ENCODE measurements around the gene SLFN13. TPM values are rescaled to one million over a fixed set of nuclear protein-coding genes. Genes with fewer than 3 reads are reported as not detected.
"Not testable (repeated sequence)": the region's sequence is repeated elsewhere in the genome, so short reads cannot be mapped to it uniquely, and the experiment has no call there.

Gene SLFN13
- polyA plus RNA-seq, 1 of the 3 experiments (the other 2 are of a cell fraction) = under 0.01 TPM

DNA sequence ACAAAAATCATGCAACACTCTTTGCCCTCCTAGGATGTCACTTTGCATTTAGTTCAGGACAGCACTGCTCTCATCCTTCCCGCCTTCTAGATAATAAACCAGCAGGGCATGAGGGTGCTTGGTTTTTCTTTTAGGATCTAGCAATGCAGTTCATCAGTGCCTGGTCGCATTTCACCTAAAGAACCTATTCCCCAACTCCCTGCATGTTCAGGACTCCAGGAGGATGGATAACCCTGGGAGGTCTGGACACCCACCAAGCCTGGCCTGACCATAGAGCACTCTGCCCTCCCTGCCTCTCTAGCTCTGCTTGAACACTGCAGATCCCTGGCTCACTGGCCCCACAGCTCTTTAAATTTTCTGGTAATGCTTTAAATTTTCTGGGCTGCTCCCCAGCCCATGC, 18.9 kb downstream of the SLFN13 start:
- Histone ChIP-seq H3K36me3 (replicated peaks in 1 of 2; ENCODE audit: control insufficient read depth in 1 of 2, insufficient read depth in 2 of 2, low read length in 1 of 2) (peaks cover 0 to 4% of the 10 kb centered on the region in 2 experiments), H3K9me3 (no peaks in the 10 kb centered on the region), H3K27ac (ENCODE audit: low read depth in 2 of 2, low read length in 1 of 2) (no peak overlapping the region), H3K27me3 (ENCODE audit: insufficient read depth) (no peaks in the 10 kb centered on the region), H3F3A (replicated peaks; ENCODE audit: insufficient read depth) (peaks cover 14% of the 10 kb centered on the region), H3K9ac (no peak overlapping the region), H2AFZ (ENCODE audit: low read depth) (no peak overlapping the region), H3K9me2 (no peaks in the 10 kb centered on the region), H3K4me2 (peak overlapping the region; percentile 93; the same call in 1 of the 2 replicates), H3K79me2 (ENCODE audit: insufficient read depth) (peaks cover 56% of the 10 kb centered on the region), H3K4me3 (ENCODE audit: low read depth in 2 of 2, low read length in 1 of 2) (no peak overlapping the region), H4K20me1 (ENCODE audit: insufficient read depth) (no peaks in the 10 kb centered on the region), H3K4me1 (ENCODE audit: control insufficient read depth in 1 of 2, insufficient read depth in 2 of 2, low read depth in 1 of 2, low read length in 1 of 2) (peaks cover 0 to 9% of the 10 kb centered on the region in 2 experiments; a peak in 3 of 4 replicates)
- 63% methylated on average over 2 of the region's 2 CpGs for WGBS (ENCODE audit: low lambda C conversion rate)
- CTCF ChIA-PET = no interaction called here
- no peak for DNase-seq
- no peak for TF ChIP-seq RFX5 (IDR thresholded peaks at IDR 0.05; ENCODE audit: low read length)
- POLR2A ChIA-PET = no interaction called here

DNA sequence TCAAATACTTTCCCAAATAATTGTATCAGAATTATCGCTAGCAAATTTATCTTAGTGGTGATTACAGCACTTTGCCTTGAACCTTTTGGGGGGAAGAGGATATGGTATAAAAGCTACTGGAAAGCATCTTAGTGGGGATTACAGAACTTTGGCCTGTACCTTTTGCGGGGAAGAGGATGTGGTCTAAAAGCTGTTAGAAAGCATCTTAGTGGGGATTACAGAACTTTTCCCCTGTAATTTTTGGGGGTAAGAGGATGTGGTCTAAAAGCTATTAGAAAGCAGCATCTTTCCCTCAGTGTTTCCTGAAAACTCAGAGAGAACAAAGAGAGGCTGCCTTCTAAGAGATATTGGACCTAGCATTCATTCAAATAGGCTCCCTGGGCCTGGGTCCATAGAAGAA, 20.3 kb downstream of the SLFN13 start:
- H3K4me2 ChIP-seq = no peak overlapping the region
- H3F3A ChIP-seq (replicated peaks; ENCODE audit: insufficient read depth) = peaks cover 7% of the 10 kb centered on the region
- 74% methylated on average over 2 of the region's 2 CpGs for WGBS (ENCODE audit: low lambda C conversion rate)
- H3K9me3 ChIP-seq = no peaks in the 10 kb centered on the region
- CTCF ChIA-PET = interaction anchor here (0.7 kb wide), 1 partner anchor 93 kb away, joined by 3 read pairs; no protein-coding TSS in a partner anchor
- no peak overlapping the region for H3K9ac ChIP-seq
- peaks cover 0 to 3% of the 10 kb centered on the region in 2 experiments; a peak in 3 of 4 replicates for H3K4me1 ChIP-seq (ENCODE audit: control insufficient read depth in 1 of 2, insufficient read depth in 2 of 2, low read depth in 1 of 2, low read length in 1 of 2)
- H4K20me1 ChIP-seq (ENCODE audit: insufficient read depth) = no peaks in the 10 kb centered on the region
- H3K27me3 ChIP-seq (ENCODE audit: insufficient read depth) = no peaks in the 10 kb centered on the region
- POLR2A ChIA-PET = no interaction called here
- no peak overlapping the region for H2AFZ ChIP-seq (ENCODE audit: low read depth)
- H3K27ac ChIP-seq (ENCODE audit: low read depth in 2 of 2, low read length in 1 of 2) = no peak overlapping the region
- DNase-seq = no peak
- H3K4me3 ChIP-seq (ENCODE audit: low read depth in 2 of 2, low read length in 1 of 2) = no peak overlapping the region
- no peak for TF ChIP-seq FOXM1 (IDR thresholded peaks at IDR 0.05; ENCODE audit: low read depth)
- no peaks in the 10 kb centered on the region for H3K9me2 ChIP-seq
- peaks cover 0 to 4% of the 10 kb centered on the region in 2 experiments for H3K36me3 ChIP-seq (replicated peaks in 1 of 2; ENCODE audit: control insufficient read depth in 1 of 2, insufficient read depth in 2 of 2, low read length in 1 of 2)
- peaks cover 64% of the 10 kb centered on the region for H3K79me2 ChIP-seq (ENCODE audit: insufficient read depth)

DNA sequence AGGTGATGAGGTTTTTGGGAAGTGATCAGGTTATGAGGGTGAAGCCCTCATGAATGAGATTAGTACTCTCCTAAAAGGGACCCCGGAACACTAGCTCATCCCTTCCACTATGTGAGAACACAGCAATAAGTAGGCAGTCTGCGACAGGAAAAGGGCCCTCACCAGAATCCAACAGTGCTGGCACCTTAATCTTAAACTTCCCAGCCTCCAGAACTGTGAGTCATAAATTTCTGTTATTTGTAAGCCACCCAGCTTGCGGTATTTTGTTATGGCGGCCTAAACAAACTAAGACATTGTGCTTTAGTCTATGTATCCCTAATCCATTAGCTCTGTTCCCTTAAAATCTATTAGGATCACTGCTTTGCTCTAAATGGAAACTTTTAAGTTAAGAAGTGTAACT, 24.8 kb downstream of the SLFN13 start:
- ChIA-PET CTCF (no interaction called here), POLR2A (interaction anchor here (0.6 kb wide), 1 partner anchor 31 kb away, joined by 3 read pairs; no protein-coding TSS in a partner anchor)
- Histone ChIP-seq H3F3A (replicated peaks; ENCODE audit: insufficient read depth) (no peaks in the 10 kb centered on the region), H3K4me1 (ENCODE audit: control insufficient read depth in 1 of 2, insufficient read depth in 2 of 2, low read depth in 1 of 2, low read length in 1 of 2) (no peaks in the 10 kb centered on the region), H3K36me3 (replicated peaks in 1 of 2; ENCODE audit: control insufficient read depth in 1 of 2, insufficient read depth in 2 of 2, low read length in 1 of 2) (peaks cover 4 to 28% of the 10 kb centered on the region in 2 experiments), H3K27ac (ENCODE audit: low read depth in 2 of 2, low read length in 1 of 2) (no peak overlapping the region), H4K20me1 (ENCODE audit: insufficient read depth) (no peaks in the 10 kb centered on the region), H3K9ac (no peak overlapping the region), H3K79me2 (ENCODE audit: insufficient read depth) (peaks cover 37% of the 10 kb centered on the region), H3K27me3 (ENCODE audit: insufficient read depth) (no peaks in the 10 kb centered on the region), H3K4me2 (no peak overlapping the region), H2AFZ (ENCODE audit: low read depth) (no peak overlapping the region), H3K9me2 (no peaks in the 10 kb centered on the region), H3K4me3 (ENCODE audit: low read depth in 2 of 2, low read length in 1 of 2) (no peak overlapping the region), H3K9me3 (no peaks in the 10 kb centered on the region)
- TF ChIP-seq, protein P1, sequence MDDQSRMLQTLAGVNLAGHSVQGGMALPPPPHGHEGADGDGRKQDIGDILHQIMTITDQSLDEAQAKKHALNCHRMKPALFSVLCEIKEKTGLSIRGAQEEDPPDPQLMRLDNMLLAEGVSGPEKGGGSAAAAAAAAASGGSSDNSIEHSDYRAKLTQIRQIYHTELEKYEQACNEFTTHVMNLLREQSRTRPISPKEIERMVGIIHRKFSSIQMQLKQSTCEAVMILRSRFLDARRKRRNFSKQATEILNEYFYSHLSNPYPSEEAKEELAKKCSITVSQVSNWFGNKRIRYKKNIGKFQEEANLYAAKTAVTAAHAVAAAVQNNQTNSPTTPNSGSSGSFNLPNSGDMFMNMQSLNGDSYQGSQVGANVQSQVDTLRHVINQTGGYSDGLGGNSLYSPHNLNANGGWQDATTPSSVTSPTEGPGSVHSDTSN (IDR thresholded peaks at IDR 0.05) = no peak
- DNase-seq = no peak
- WGBS (ENCODE audit: low lambda C conversion rate) = 60% methylated on average over 4 of the region's 4 CpGs

DNA sequence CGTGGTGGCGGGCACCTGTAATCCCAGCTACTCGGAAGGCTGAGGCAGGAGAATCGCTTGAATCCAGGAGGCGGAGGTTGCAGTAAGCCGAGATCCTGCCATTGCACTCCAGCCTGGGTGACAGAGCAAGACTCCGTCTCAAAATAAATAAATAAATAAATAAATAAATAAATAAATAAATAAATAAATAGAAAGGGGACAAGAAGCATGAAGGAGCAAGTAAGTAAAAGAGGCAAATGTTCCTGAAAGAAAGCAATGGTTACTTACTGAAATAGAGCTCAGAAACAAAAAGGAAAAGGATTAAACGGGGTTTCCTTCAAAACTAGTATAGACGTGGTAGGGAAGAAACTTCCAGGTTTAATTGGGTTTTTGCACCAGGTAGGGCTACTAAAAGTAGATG, 27.5 kb downstream of the SLFN13 start:
- WGBS (ENCODE audit: low lambda C conversion rate) = 76% methylated on average over 9 of the region's 9 CpGs
- H3K9me2 ChIP-seq; H3K9ac ChIP-seq; H3F3A ChIP-seq (replicated peaks; ENCODE audit: insufficient read depth); H3K27ac ChIP-seq (ENCODE audit: low read depth in 2 of 2, low read length in 1 of 2); H3K4me1 ChIP-seq (ENCODE audit: control insufficient read depth in 1 of 2, insufficient read depth in 2 of 2, low read depth in 1 of 2, low read length in 1 of 2); POLR2A ChIA-PET; H3K4me2 ChIP-seq; DNase-seq; H3K4me3 ChIP-seq (ENCODE audit: low read depth in 2 of 2, low read length in 1 of 2); H4K20me1 ChIP-seq (ENCODE audit: insufficient read depth); H3K27me3 ChIP-seq (ENCODE audit: insufficient read depth); CTCF ChIA-PET; H2AFZ ChIP-seq (ENCODE audit: low read depth); H3K9me3 ChIP-seq: not testable (repeated sequence)
- Histone ChIP-seq H3K79me2 (ENCODE audit: insufficient read depth) (peaks cover 20% of the 10 kb centered on the region), H3K36me3 (replicated peaks in 1 of 2; ENCODE audit: control insufficient read depth in 1 of 2, insufficient read depth in 2 of 2, low read length in 1 of 2) (peaks cover 4 to 41% of the 10 kb centered on the region in 2 experiments)

Data from SK-N-SH (cell line).